Tibial artery (tissue), 4 donors: ENCODE data around the gene RNF126.

Source experiments
- DNase-seq, 2 donors: peaks; one replicate each; pipeline ENCODE4 v3.0.0-alpha.2; 2019
- H3K27ac ChIP-seq, 2 donors: fragments of 200-600 bp; sonication (generic) in 1 of 2; 1 replicate in 1 of 2; 2 replicates in 1 of 2; pipeline ENCODE4 v1.5.1; 2018 to 2019; ENCODE audit warnings: mild to moderate bottlenecking in 1 of 2
- H3K27me3 ChIP-seq, 2 donors: fragments of 200-600 bp; sonication (generic) in 1 of 2; one replicate each; pipeline versions ENCODE4 v1.5.1 to v1.6.0; 2016 to 2019
- H3K36me3 ChIP-seq, 3 donors: fragments of 200-600 bp; sonication (generic) in 2 of 3; one replicate each; pipeline ENCODE4 v1.5.1; 2016 to 2019; ENCODE audit warnings: mild to moderate bottlenecking in 2 of 3
- H3K4me1 ChIP-seq, 4 donors: fragments of 200-600 bp; sonication (generic) in 2 of 4; 1 replicate in 3 of 4; 2 replicates in 1 of 4; pipeline ENCODE4 v1.5.1; 2016 to 2019
- H3K4me3 ChIP-seq, 2 donors: fragments of 200-600 bp; sonication (generic) in 1 of 2; 1 replicate in 1 of 2; 2 replicates in 1 of 2; pipeline ENCODE4 v1.5.1; 2018 to 2019; ENCODE audit warnings: mild to moderate bottlenecking in 2 of 2
- H3K9me3 ChIP-seq, 3 donors: fragments of 200-600 bp; sonication (generic) in 1 of 3; one replicate each; pipeline ENCODE4 v1.5.1; 2016 to 2019
- intact Hi-C: fragments of 100-400 bp; cut with DNase I; formaldehyde crosslinking; loops from one replicate; pipeline ENCODE4 v1.15.0; 2023; ENCODE audit warnings: low total_unique reads
- TF ChIP-seq, protein P1 (sequence below), 2 experiments: fragments of 200-600 bp in 1 of 2; fragments of 450-650 bp in 1 of 2; IDR thresholded peaks; one replicate each; pipeline ENCODE4 v1.5.1; 2017 to 2019; ENCODE audit warnings: antibody characterized with exemption in 2 of 2, mild to moderate bottlenecking in 1 of 2, moderate library complexity in 1 of 2

Gene RNF126

DNA sequence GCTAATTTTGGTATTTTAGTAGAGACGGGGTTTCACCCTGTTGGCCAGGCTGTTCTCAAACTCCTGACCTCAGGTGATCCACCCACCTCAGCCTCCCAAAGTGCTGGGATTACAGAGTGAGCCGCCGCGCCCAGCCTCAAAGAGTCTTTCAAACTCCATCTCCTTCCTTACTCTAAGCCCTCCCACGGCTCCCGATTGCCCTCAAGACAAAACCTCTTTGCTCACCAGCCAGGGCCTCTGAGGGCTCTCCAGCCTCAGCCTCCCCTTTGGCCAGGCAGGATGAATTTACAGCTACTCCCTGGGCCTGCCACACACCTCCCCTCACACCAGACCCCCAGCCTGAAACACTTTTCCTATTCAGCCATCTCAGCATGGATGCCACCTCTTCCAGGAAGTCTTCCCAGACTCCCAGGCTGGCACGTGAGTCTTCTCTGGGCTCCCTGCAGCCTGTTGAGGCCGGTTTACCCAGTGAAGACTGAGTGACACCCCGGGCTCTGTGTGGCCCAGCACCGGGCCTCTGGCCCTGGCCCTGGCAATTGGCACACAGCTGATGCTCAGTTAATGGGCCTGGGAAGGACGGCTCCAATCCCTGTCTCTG lies 24.7 kb upstream of the RNF126 start:
- no peak for DNase-seq
- intact Hi-C loops: no loop called here
- Histone ChIP-seq H3K9me3 (no peaks in the 10 kb centered on the region), H3K27ac (no peak overlapping the region), H3K27me3 (no peaks in the 10 kb centered on the region), H3K4me1 (no peaks in the 10 kb centered on the region), H3K36me3 (no peaks in the 10 kb centered on the region), H3K4me3 (no peak overlapping the region)
- TF ChIP-seq, protein P1, sequence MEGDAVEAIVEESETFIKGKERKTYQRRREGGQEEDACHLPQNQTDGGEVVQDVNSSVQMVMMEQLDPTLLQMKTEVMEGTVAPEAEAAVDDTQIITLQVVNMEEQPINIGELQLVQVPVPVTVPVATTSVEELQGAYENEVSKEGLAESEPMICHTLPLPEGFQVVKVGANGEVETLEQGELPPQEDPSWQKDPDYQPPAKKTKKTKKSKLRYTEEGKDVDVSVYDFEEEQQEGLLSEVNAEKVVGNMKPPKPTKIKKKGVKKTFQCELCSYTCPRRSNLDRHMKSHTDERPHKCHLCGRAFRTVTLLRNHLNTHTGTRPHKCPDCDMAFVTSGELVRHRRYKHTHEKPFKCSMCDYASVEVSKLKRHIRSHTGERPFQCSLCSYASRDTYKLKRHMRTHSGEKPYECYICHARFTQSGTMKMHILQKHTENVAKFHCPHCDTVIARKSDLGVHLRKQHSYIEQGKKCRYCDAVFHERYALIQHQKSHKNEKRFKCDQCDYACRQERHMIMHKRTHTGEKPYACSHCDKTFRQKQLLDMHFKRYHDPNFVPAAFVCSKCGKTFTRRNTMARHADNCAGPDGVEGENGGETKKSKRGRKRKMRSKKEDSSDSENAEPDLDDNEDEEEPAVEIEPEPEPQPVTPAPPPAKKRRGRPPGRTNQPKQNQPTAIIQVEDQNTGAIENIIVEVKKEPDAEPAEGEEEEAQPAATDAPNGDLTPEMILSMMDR (IDR thresholded peaks at IDR 0.05): no peak

DNA sequence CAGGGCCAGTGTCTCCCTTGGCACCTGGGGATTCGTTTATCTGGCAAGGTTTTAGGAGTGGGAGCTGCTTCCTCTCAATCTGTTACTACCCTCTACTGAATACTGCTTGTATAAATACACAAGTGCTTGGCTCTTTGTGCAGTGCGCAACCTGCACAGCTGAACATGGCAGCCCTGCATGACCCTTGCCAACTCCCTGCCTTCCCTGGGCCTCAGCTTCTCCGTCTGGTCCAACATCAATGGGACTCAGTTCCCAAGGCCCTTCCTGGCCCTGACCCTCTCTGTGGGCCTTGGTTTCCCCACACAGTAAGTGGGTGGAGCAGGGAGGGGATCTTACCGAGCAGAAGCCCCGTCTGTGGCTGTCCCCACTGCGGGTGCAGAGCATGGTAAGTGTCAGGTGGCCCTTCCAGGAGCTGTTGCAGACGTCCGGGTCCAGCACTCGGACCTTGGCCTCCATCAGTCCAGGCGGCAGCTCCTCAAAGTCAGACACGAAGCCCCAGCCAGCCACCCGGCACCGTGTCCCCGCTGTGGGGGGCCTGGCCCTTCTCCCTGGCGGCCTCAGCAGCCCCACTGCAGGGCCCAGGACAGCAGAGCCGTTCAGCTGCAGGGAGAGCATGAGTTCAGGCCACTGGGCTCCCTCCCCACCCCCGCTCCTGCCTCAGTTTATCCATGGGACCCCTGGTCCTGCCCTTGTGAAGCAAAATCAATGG lies 23.7 kb upstream of the RNF126 start:
- no peaks in the 10 kb centered on the region for H3K27me3 ChIP-seq
- H3K9me3 ChIP-seq: no peaks in the 10 kb centered on the region
- intact Hi-C loops: no loop called here
- no peak overlapping the region for H3K27ac ChIP-seq
- H3K4me1 ChIP-seq: no peaks in the 10 kb centered on the region
- no peaks in the 10 kb centered on the region for H3K36me3 ChIP-seq
- TF ChIP-seq, protein P1 (IDR thresholded peaks at IDR 0.05): no peak
- no peak for DNase-seq
- no peak overlapping the region for H3K4me3 ChIP-seq

DNA sequence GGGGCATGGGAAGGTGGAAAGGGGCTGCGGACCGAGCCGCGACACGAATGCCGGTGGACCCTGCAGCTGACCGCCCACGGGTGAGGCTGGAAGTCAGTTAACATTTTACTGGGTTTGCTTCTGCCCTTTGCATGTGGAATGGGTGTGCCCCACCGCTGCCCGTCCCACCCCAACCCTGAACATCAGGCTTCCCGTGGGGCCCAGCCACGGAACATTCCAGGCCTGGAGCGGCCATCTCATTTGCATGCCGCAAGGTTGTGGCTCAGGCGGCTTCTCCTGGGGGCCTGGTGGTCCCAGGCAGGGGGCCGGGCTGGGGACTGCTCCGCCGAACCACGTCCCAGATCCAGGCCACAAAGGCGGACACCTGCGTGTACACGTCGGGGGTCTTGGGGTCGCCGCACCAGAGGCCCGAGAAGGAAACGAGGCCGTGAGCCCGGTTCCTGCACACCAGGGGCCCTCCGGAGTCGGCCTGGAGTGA lies 22.5 kb upstream of the RNF126 start:
- H3K9me3 ChIP-seq: no peaks in the 10 kb centered on the region
- intact Hi-C loops: no loop called here
- H3K4me1 ChIP-seq: peaks cover 0 to 11% (median 3%) of the 10 kb centered on the region in 4 donors
- no peaks in the 10 kb centered on the region for H3K27me3 ChIP-seq
- H3K36me3 ChIP-seq: peaks cover 0 to 5% (median 0%) of the 10 kb centered on the region in 3 donors
- no peak overlapping the region for H3K27ac ChIP-seq
- no peak for DNase-seq
- TF ChIP-seq, protein P1 (IDR thresholded peaks at IDR 0.05): no peak
- H3K4me3 ChIP-seq: no peak overlapping the region

DNA sequence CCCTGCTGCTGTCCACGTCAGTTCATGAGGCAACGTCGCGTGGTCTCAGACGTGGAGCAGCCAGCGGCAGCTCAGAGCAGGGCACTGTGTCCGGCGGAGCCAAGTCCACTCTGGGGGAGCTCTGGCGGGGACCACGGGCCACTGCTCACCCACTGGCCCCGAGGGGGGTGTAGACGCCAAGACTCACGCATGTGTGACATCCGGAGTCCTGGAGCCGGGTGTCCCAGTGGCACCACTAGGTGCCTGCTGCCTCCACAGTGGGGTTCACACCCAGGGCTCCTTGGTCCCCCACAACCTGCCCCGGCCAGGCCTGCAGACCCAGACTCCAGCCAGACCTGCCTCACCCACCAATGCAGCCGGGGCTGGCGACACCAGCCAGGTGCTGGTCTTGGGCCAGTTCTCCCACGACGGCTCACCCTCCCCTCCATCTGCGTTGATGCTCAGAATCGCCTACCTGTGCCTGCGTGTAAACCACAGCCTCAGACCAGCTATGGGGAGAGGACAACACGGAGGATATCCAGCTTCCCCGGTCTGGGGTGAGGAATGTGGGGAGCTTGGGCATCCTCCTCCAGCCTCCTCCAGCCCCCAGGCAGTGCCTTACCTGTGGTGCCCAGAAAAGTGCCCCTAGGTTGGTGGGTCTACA lies 19.8 kb upstream of the RNF126 start:
- TF ChIP-seq, protein P1 (IDR thresholded peaks at IDR 0.05): no peak
- Histone ChIP-seq H3K27me3 (no peaks in the 10 kb centered on the region), H3K27ac (no peak overlapping the region), H3K4me1 (peaks cover 12 to 27% (median 21%) of the 10 kb centered on the region in 4 donors), H3K9me3 (no peaks in the 10 kb centered on the region), H3K36me3 (peaks cover 0 to 5% (median 0%) of the 10 kb centered on the region in 3 donors), H3K4me3 (no peak overlapping the region)
- DNase-seq: peak in 1 of 2 donors; percentile 21
- intact Hi-C loops: no loop called here

DNA sequence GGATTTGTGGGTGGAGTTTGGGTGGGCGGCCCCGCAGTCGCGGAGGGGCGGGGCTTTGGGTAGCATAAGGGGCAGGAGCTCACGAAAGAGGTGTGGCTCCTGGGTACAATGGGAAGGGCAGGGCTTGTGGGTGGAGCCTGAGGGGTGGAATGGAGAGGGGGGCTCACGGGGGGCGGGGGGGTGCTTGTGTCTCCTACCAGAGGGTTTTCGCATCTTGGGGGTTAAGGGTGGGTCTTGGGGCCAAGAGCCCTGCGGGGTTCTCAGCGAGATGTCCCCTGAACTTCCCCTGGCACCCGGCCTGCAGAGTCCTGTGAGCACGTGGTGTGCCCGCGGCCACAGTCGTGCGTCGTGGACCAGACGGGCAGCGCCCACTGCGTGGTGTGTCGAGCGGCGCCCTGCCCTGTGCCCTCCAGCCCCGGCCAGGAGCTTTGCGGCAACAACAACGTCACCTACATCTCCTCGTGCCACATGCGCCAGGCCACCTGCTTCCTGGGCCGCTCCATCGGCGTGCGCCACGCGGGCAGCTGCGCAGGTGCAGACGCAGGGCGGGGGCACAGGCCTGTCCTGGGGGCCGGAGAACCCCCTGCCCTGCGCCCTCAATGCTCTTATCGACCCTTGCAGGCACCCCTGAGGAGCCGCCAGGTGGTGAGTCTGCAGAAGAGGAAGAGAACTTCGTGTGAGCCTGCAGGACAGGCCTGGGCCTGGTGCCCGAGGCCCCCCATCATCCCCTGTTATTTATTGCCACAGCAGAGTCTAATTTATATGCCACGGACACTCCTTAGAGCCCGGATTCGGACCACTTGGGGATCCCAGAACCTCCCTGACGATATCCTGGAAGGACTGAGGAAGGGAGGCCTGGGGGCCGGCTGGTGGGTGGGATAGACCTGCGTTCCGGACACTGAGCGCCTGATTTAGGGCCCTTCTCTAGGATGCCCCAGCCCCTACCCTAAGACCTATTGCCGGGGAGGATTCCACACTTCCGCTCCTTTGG lies 18.3 kb upstream of the RNF126 start:
- no peaks in the 10 kb centered on the region for H3K27me3 ChIP-seq
- DNase-seq: peak in 1 of 2 donors; percentile 41
- H3K36me3 ChIP-seq: peaks cover 0 to 5% (median 0%) of the 10 kb centered on the region in 3 donors
- H3K4me3 ChIP-seq: peak overlapping the region; percentile 37 to 83
- intact Hi-C loops: no loop called here
- peaks cover 12 to 42% (median 28%) of the 10 kb centered on the region in 4 donors for H3K4me1 ChIP-seq
- TF ChIP-seq, protein P1 (IDR thresholded peaks at IDR 0.05): no peak
- peak overlapping the region; percentile 93 to 97 for H3K27ac ChIP-seq
- no peaks in the 10 kb centered on the region for H3K9me3 ChIP-seq
